NCI-H187 (cell line): Measurements from ENCODE around the gene RHOBTB1.
"Not testable (repeated sequence)": the region's sequence is repeated elsewhere in the genome, so short reads cannot be mapped to it uniquely, and the experiment has no call there.

Source experiments
- DNase-seq, 2 experiments: peaks; one replicate each; lab custom pipeline; 2025; lab: John Stamatoyannopoulos, UW

Gene RHOBTB1

DNA sequence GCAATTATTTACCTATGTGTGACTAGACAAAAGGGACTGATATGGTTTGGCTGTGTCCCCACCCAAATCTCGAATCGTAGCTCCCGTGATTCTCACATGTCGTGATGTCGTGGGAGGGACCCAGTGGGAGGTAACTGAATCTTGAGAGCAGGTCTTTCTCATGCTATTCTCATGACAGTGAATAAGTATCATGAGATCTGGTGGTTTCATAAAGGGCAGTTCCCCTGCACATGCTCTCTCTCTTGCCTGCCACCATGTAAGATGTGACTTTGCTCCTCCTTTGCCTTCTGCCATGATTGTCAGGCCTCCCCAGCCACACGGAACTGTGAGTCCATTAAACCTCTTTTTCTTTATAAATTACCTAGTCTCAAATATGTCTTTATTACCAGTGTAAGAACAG, 37.2 kb downstream of the RHOBTB1 start:
- DNase-seq: not testable (repeated sequence)

DNA sequence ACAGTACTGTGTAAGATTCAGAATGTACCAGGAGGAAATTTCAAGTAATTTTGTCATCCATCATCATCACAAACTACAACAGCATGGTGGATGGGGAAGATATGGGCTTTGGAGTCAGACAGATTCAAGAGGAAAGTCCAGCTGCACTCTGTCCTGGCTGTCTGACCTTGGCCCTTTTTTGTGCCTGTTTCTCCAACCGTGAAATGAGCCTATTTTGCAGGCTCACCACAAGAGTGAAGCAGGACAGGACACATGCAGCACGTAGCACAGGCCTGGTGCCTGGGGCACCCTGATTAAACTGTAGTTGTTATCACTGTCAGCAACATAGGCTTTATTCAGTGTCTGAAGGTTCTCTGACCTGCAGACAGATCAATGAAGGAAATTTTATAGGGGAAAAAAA, 37.6 kb downstream of the RHOBTB1 start:
- DNase-seq: no peak

DNA sequence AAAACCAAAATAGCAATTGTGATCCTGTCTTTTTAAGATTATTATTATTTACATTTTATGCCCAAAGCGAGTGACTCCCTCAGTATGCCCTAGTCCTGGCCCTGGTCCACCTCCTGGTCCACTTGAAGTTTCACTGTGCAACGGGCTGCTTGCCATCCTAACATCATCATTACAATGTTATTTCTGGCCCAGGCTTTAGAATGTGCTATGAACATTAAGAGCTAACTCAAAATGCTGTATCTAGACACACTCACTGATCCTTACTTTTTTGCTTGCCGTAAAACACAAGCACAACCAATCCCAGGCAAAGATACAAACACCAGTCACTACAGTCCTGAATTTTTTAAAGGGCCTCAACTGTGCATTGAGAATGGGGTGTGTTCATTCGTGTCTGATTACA, 38.4 kb downstream of the RHOBTB1 start:
- DNase-seq: no peak

DNA sequence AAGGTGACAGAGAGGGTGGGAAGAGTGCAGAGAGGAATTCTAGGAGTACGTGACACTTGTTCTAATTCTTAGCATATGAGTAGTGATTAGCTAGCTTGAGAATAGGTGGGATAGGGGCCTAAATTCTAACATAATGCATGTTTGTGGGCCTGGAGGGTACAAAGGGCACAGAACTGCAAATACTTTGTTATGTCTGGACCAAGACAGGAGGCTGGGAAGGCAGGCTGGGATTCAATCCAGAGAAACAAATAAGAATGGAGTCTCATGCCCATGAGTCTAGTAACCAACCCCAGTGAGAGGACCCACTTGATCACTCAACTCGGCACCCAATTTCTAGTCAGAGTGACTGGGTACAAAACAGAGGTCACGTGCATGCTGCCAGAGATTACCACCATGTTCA, 40.9 kb downstream of the RHOBTB1 start:
- no peak for DNase-seq

DNA sequence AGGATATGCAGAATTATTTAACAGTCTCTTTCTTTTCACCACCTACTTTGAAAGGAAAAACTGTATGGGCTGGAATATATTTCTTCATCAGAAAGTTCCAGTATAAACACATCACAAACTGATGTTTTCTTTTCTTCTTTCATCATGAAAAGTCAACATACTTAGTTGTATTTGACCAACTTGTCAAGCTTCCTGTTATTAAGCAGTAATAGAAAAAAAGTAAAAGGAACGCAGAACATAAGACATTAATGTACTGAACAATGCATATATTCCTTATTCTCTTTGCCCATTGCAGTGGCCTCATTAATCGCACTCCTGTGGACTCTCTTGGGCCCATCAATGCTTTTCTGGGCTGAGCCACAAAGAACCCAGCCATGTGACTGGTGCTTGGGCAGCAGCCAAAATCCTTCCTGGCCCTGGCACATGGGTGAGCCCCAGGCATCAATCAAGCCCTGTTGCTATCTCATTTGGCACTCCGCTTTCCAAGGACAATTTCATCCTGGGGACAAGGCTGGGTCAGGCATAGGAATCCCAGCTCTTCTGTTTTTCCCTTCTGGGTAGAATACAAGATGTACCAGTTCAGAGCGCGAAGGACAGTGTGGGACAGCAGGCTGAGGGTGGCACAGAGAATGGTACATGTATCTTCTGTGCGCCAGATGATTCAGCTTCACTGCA, 42.3 kb downstream of the RHOBTB1 start:
- no peak for DNase-seq

DNA sequence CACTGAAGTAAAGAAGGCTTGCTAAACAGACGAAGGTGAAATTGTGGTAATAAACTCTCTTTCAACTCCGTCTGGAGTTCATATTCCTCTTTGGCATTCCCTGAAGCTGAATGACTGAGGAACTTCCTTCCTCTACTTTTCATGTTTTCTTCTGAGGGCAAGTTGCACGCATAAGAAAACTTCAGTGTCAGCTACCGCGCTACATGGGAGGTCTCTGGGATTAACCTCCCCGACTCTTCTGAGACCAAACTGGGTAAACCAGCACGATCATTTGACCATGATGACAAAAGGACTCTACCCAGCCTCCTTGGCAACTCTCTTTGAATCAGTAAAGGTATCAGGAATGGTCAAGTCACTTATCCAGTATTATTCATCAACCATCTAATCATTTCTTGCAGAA, 44.7 kb downstream of the RHOBTB1 start:
- DNase-seq: no peak

DNA sequence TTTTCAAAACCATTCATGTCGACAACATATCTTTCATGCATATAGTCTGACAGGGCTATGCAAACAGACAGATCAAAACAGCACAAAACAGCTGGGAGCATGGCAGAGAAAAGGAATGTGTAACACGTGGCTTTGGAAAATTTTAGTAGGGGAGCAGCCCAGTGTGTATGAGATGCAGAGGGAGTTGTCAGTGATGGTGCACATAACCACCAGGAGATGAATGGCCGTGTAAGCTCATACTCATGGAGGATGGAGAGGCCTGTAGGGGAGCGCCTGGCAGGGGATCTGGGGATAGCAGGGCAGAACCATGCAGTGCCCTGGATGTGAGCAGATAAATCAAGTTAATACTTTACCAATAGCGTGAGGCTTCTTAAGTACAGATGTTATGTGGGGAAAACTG, 45.7 kb downstream of the RHOBTB1 start:
- DNase-seq: no peak

DNA sequence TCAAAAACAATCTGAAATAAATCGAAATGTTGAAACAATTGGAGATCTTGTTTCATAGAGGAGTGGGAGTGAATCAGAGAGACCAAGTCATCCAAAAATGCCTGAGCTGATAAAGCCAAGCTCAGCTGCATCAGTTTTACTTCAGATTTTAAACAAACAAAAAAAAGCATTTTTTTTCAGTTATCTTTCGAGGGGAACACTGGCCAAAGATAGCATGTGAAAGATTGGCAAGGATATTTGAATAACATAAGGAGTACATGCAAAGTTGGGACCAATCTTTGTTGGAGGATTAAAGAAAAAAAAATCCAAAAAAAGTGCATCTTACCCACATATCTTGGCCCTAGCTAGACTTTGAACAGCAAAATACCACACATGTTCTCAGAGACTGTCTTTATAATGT, 47.2 kb downstream of the RHOBTB1 start:
- DNase-seq: no peak

DNA sequence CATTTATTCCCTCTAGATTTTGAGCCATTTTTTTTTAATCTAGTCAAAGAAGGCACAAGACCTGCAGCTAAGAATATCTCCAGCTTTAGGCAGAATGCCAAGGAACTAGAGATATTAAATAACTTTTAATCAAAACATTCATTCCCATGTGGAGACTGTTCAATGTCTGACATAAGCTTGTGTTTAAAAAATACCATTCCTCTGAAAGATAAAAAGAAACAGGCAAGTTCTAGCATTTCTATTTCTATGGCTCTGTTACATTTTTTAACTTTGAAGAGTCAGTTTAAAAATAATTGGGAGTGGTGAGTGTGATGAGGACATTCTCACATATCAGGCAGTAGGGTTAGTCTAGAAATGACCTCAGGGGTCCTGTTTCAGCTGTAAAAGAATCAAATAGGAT, 48.0 kb downstream of the RHOBTB1 start:
- no peak for DNase-seq

DNA sequence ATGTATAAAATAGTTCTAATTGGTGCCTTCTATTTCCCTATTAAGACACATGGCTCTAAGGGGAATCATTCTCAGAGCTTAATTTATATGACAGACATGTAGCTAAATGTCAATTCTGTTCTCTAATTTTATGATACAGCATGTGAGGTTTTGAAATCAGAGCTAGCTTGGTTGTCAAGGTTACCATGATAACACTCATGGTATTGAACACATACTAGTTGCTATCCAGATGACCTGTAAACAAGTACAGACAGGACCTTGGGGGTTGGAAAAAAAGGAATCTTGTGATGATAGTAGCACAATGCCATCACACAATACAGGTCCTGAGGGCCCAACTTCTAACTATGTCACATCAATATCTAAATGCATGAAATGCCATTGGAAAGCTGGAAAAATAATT, 49.2 kb downstream of the RHOBTB1 start:
- DNase-seq: no peak

DNA sequence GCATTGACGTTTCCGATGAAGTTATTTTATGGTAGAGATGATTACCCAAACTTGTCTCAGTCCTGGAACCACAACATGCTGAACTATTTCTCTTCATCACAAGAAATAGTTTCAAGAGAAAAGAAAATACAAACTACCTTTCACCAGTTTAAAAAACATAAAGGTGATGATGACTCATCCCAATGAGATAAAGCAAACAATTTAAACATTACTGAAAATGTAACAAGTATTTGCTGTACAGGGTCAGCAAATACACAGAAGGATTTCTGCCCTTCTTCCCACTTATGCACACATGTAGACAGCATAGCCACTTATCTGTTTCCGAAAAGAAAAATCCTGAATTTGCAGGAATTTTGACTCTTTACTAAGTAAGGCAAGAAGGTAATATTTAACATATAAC, 50.8 kb downstream of the RHOBTB1 start:
- DNase-seq: no peak

DNA sequence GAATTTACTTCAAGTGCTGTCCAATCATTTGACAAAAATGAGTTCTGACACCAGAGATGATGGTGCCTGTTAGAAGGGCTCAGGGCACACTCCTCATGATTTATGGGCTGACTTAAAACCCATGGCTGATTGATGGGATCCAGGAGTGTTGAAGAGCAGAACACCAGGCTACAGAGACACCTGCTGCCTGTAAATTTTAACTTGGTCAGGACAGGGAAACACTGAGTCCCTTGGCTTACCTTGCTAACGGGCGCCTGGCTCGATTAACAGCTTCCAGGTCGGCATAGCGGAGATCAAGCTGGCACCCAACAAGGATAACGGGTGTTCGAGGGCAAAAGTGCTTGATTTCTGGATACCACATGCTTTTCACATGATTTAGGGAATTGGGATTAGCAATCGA, 51.4 kb downstream of the RHOBTB1 start:
- no peak for DNase-seq

DNA sequence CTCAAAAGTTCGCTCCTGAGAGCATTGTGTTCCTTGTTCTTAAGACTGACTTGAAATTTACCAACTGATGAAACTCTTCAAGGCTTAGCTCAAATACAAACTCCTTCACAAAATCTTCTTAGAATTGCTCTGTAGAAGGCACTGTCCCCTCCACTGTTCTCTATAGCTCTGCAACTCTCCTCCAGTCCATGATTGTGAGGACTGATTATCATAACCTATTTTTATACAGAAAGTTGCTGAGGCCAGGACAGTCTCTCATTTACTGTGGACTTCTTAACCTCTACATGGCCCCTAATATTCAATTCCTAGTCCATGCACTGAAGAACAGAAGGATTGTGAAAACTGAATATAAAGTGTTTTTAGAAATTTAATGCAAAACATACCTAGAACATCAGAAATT, 53.2 kb downstream of the RHOBTB1 start:
- DNase-seq: no peak

DNA sequence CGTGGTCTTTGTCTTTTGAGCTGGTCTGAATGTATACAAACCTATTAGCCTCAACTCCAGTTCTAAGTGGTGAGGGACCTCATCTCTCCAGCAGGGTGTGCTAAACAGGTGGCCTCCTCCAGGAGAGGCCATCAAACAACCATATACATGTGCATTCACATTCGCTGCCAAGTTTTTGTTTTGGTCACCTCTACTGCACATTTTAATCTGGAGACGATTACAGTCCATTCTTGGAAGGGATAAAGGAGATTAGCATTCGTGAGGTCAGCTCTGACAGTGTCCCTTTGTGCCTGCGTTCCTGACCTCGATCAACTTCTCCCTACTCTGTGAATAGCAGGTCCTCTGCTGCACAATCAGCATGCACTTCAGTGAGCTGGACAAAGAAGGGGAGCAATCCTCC, 60.8 kb downstream of the RHOBTB1 start:
- DNase-seq: no peak

DNA sequence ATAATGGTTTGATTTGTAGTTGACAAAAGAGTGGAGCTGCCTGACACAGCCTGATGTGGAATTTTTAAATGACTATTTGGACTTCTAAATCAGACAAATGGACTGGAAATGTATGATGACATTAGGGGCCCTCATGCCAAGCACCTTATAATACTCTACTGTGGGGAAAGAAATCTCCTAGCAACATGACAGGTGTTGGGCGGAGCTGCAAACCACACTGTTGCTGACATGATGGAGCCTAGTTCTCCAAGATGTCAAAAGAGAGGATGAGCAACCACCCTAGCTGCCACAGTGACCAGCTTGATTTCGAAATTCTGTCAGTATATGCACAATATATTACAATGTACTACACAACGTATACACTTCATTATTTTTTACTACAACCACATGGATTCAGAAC, 65.8 kb downstream of the RHOBTB1 start:
- DNase-seq: peak; percentile 10 to 13

DNA sequence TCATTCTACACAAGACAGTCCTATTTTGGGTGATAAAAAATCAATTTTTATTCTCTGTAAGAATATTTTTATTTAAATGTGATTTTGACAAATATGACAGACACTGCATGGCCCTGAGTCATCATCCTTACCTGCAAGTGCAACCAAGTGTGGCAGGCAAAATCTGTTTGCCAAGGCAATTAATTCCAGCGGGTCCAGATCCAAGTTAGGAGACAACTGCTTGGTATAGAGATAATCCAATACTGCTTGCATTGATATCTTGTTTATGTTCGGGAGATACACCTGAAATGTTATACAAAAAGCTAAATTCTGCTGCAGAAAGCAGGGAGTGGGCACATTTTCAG, 66.2 kb downstream of the RHOBTB1 start:
- DNase-seq: no peak

DNA sequence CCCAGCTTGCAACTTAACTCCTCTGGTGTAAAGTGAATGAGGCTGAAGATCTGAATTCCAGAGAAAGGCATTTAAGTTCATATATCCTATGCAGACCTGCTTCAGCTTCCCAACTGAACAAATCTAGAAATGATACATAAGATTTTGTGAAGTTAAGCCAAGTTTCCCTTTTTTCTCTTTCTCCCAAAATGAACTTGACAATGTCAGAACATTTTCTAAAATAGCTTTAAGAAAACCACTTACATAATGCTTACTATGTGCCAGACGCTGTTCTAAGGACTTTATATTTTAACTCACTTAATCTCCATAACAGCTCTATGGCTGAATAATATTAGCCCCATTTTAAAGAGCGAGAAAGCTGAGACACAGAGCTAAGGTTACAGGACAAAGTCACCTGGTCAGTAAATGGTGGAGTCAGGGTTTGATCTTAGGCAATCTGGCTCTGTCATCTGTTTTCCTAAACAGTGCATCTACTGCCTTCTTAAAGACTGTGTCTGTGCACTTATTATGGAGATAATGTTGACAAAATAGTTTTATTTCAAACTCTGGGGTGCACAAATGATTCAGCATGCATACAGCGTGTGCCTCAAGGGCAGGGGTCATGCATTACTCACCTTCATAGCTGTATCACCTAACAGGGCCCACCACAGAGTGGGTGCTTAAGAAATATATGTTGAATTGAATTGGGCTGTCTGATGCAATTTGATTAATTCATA, 66.8 kb downstream of the RHOBTB1 start:
- DNase-seq: no peak

DNA sequence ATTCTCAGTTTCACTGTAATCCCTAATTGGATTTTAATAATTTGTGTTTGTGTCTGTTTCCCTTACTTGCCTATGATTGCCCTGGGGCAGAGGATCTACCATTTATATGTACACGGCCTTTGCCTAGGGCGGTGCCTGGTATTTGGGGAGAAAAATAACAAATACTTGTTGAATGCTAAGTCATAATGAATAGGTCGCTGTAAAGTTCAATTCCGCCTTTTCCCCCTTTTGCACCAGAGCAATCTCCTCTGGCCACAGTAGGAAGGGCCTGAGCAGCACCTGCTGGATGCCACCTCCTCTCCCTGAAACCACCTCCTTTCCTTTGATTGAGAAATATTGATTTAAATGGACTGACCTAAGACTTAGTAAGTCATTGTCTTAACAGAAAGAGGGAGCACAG, 70.2 kb downstream of the RHOBTB1 start:
- DNase-seq: no peak

DNA sequence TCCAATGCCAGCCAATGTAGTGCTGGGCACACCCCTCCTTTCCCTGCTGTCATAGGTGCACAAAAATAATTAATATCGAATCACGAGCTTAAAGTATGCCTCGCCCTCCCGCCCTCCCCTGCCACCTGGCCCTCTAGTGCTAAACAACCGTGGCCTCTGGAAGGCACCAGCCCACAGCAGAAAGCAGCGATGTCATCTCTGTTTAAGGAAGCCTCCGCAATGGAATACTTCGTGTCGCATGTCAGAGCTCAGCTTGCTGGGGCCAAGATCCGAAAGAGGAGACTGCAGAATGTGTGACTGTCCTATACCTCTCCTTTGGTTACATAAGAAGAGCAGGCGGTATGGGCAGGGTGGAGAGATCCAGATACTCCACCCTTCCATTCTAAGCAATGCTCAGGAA, 71.5 kb downstream of the RHOBTB1 start:
- no peak for DNase-seq

DNA sequence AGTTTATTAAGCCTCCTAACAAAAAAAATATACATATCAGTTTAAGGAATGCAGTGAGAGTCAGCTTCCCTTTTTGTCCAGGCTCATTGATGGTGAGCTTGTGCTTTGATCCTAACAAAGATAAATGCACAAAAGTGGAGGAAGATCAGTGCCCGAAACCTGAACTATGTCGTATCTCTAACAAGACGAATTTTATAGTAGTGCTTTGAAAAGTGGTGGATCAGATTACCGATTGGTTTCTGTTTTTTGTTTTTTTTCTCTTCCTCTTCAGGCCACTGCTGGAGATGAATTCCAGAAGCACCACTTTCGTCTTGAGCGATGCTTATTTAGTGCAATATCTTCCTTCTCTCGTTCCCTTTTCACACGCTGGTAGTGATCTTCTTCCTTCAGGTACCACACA, 72.8 kb downstream of the RHOBTB1 start:
- no peak for DNase-seq

DNA sequence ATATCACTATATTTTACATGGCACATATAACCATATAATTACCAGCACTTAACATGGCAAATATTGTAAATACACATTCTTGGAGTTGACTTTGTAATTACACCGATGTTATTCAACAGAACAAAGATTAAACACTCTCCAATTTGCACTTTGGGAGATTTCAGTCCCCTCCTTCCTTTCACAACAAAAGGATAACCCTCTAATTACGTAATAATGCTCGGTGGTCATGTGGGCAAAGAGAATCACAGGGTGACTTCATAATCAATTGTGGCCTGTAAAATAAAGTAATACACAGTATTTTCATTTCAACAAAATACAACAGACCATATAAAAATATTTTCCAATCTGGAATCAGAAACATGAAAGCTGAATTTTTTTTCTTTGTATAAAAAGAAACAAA, 73.2 kb downstream of the RHOBTB1 start:
- no peak for DNase-seq

DNA sequence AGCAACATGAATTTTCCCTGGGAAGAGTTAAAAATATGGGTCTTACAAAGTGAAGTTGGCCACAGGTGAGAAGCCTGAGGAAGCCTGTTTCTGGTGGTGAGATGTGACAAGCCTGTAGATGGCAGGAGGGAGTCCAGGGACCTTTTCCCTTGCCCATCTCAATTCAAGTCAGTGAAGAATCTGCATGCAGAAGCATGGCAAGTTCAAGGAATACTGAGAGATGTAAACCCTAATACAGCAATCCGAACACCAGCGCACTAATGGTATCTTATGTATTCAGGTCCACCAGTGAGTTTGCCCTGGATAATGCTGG, 73.6 kb downstream of the RHOBTB1 start:
- no peak for DNase-seq

DNA sequence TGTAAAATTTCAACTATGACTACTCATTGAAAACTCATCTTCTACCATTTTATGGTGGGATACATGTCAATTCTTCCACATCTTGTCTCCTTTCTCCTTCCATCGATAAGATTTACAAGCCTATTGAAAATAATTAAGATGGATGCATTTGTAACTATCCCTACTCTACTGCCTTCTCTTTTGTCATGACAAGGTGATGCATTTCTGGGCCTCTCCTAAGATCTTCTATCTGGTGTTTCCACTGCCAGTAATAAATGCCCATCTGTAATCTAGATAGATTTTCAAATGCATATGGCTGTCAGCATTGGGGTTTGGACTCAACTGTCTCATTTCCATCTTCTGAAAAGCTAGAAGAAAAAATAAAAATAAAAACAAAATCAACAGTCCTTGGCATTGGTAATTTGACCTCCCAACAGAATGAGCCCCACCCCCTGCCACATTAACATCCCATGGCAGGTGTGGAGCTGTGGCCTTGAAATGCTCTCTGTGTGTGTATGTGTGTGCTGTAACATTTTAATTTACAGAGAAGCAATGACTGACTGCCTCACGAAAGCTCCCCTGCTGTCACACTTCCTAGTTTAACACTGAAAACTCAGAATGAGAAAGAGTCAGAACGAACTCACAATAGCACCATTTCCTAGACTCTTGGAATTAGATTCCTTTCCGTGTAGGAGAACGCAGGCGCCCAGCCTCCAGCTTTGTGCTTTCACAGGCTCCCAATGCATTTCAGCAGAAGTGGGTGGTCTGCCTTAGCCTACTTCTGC, 74.2 kb downstream of the RHOBTB1 start:
- no peak for DNase-seq

DNA sequence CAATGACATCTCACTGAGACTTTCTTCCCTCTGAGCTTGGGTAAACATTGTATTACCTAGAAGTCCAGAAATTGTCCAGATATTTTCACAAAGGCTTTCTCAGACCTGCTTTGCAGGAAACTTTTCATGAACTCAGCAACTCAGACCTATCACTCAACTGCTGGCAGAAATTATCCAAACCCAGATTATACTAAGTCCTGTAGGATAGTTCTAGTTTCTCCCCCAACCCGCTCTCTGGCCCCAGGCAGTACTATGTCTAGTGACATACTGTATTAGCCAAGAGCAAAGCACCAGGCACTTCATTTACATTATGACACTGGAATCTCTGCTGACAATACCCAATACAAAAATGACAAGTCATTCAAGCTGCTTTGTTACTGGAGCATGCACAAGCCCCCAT, 75.0 kb downstream of the RHOBTB1 start:
- no peak for DNase-seq
